Stimulated activated CD8-positive, alpha-beta memory T cell treated with anti-CD3 and anti-CD28 coated beads, Interleukin-7, amount 100 ng/mL, for 24 hours (primary cell): ENCODE measurements around the gene CCNY.
"Not testable (repeated sequence)": the region's sequence is repeated elsewhere in the genome, so short reads cannot be mapped to it uniquely, and the experiment has no call there.

Source experiments
- DNase-seq: peaks from one replicate; pipeline ENCODE4 v3.0.0-alpha.2; 2020; ENCODE audit warnings: low read depth

CCNY gene

GRCh38 chr10:35334297-35334696, 2.0 kb upstream of the CCNY start:
- no peak for DNase-seq

- no peak for DNase-seq
Observed at GRCh38 chr10:35335133-35336083, 901 bp upstream of the CCNY start.

- DNase-seq: no peak
Observed at GRCh38 chr10:35336921-35337823, 863 bp downstream of the CCNY start.

GRCh38 chr10:35339942-35340341, 3.6 kb downstream of the CCNY start:
- DNase-seq: no peak

GRCh38 chr10:35340975-35341374, 4.7 kb downstream of the CCNY start:
- DNase-seq: no peak

GRCh38 chr10:35341521-35341920, 5.2 kb downstream of the CCNY start:
- DNase-seq: no peak

- no peak for DNase-seq
Observed at GRCh38 chr10:35342183-35342753, 6.0 kb downstream of the CCNY start.

- DNase-seq: no peak
Observed at GRCh38 chr10:35343739-35344138, 7.4 kb downstream of the CCNY start.

GRCh38 chr10:35345383-35345742, 9.1 kb downstream of the CCNY start:
- no peak for DNase-seq

- DNase-seq: no peak
Observed at GRCh38 chr10:35346248-35346647, 9.9 kb downstream of the CCNY start.

- no peak for DNase-seq
Observed at GRCh38 chr10:35347121-35347562, 10.8 kb downstream of the CCNY start.

GRCh38 chr10:35347899-35348608, 11.7 kb downstream of the CCNY start:
- no peak for DNase-seq

GRCh38 chr10:35348609-35349388, 12.5 kb downstream of the CCNY start:
- no peak for DNase-seq

GRCh38 chr10:35349389-35349915, 13.1 kb downstream of the CCNY start:
- no peak for DNase-seq

GRCh38 chr10:35351021-35351420, 14.7 kb downstream of the CCNY start:
- DNase-seq: no peak

GRCh38 chr10:35352097-35352496, 15.8 kb downstream of the CCNY start:
- DNase-seq: no peak

GRCh38 chr10:35352512-35352911, 16.2 kb downstream of the CCNY start:
- no peak for DNase-seq

- no peak for DNase-seq
Observed at GRCh38 chr10:35353395-35353794, 17.1 kb downstream of the CCNY start.

GRCh38 chr10:35353805-35354204, 17.5 kb downstream of the CCNY start:
- no peak for DNase-seq

GRCh38 chr10:35354257-35354656, 17.9 kb downstream of the CCNY start:
- not testable (repeated sequence) for DNase-seq
